ENCODE data around the gene TAF1A. TPM values are rescaled to one million over a fixed set of nuclear protein-coding genes. Genes with fewer than 3 reads are reported as not detected.

TAF1A gene
- total and polyA plus RNA-seq, 2 donors (not counting 1 experiment from before 2014, with no cell fraction given), result 7.2 to 15.2 TPM

DNA sequence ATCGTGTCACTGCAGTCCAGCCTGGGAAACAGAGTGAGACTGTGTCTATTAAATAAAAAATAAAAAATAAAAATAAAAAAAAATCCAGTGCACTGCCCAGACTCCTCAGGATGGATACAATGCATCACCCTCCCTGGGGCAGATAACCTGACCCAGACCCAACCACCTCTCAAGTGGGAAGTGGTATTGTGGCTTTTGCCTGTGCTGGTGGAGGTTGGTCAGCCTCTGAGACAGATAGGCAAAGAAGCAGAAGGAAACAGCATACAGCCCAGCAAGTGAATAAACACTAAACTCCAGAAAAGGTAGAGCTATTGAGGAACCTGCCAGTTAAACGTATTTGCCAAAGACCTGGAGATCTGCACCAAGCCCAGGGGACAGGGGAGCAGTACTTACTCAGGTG is 63.8 kb downstream of the TAF1A start:
- H3K4me1 ChIP-seq (ENCODE audit: control insufficient read depth, extremely low read depth, insufficient read depth, low read length), result no peaks in the 10 kb centered on the region

DNA sequence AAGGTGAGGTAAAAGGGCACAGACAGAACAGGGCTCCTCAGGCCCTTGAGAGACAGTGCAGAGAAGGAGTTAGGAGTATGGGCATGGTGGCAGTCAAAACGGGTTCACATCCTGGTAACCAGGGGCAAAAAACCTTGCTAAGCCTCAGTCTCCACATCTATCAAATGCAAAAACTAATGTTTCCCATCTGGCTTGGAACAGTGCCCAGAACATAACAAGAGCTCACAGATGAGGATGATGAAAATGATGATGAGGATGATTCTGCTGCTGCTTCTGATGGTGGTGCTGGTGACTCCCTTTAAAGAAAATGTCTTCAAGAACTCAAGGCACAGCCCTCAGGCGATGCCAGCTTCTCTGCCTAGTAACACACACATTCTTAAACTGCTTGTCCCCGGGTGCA is 65.9 kb downstream of the TAF1A start:
- no peak overlapping the region for H3K27ac ChIP-seq (ENCODE audit: insufficient read depth, low read length)
- H3K79me2 ChIP-seq (ENCODE audit: control insufficient read depth, insufficient read depth, low read length), result no peaks in the 10 kb centered on the region
- H2AFZ ChIP-seq (ENCODE audit: low read length), result no peak overlapping the region
- H3K36me3 ChIP-seq (ENCODE audit: control insufficient read depth, insufficient read depth, low read length), result no peaks in the 10 kb centered on the region
- no peaks in the 10 kb centered on the region for H3K9me3 ChIP-seq (ENCODE audit: control insufficient read depth, insufficient read depth, low read depth, low read length)
- no peaks in the 10 kb centered on the region for H4K20me1 ChIP-seq (ENCODE audit: control insufficient read depth, extremely low read depth, insufficient read depth, low read length)
- H3K27me3 ChIP-seq (ENCODE audit: control insufficient read depth, insufficient read depth, low read length), result peaks cover 1% of the 10 kb centered on the region
- H3K9ac ChIP-seq (ENCODE audit: insufficient read depth, low read length), result no peak overlapping the region
- H3K4me2 ChIP-seq (ENCODE audit: extremely low read depth, insufficient read depth, low read length), result no peak overlapping the region
- DNase-seq (ENCODE audit: low read depth in 2 of 2), result peak; percentile 8 to 18
- TF ChIP-seq EZH2 (IDR thresholded peaks at IDR 0.05; ENCODE audit: low read length, missing control alignments), result no peak
- TF ChIP-seq, protein P1, sequence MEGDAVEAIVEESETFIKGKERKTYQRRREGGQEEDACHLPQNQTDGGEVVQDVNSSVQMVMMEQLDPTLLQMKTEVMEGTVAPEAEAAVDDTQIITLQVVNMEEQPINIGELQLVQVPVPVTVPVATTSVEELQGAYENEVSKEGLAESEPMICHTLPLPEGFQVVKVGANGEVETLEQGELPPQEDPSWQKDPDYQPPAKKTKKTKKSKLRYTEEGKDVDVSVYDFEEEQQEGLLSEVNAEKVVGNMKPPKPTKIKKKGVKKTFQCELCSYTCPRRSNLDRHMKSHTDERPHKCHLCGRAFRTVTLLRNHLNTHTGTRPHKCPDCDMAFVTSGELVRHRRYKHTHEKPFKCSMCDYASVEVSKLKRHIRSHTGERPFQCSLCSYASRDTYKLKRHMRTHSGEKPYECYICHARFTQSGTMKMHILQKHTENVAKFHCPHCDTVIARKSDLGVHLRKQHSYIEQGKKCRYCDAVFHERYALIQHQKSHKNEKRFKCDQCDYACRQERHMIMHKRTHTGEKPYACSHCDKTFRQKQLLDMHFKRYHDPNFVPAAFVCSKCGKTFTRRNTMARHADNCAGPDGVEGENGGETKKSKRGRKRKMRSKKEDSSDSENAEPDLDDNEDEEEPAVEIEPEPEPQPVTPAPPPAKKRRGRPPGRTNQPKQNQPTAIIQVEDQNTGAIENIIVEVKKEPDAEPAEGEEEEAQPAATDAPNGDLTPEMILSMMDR (conservative IDR thresholded peaks at IDR 0.05 in 1 of 2, IDR thresholded peaks at IDR 0.05 in 1 of 2; ENCODE audit: low read depth in 1 of 2, low read length in 2 of 2), result no peak
- H3K4me3 ChIP-seq (replicated peaks in 1 of 4; ENCODE audit: control extremely low read depth in 1 of 4, insufficient read depth in 1 of 4, low read depth in 3 of 4, low read length in 4 of 4), result no peak overlapping the region
- H3K4me1 ChIP-seq (ENCODE audit: control insufficient read depth, extremely low read depth, insufficient read depth, low read length), result no peaks in the 10 kb centered on the region

More for the DNA sequence above, 63.8 kb downstream of the TAF1A start:
- Histone ChIP-seq H3K4me3 (replicated peaks in 1 of 4; ENCODE audit: control extremely low read depth in 1 of 4, insufficient read depth in 1 of 4, low read depth in 3 of 4, low read length in 4 of 4) (no peak overlapping the region), H3K27ac (ENCODE audit: insufficient read depth, low read length) (no peak overlapping the region), H3K79me2 (ENCODE audit: control insufficient read depth, insufficient read depth, low read length) (no peaks in the 10 kb centered on the region), H2AFZ (ENCODE audit: low read length) (no peak overlapping the region), H3K9me3 (ENCODE audit: control insufficient read depth, insufficient read depth, low read depth, low read length) (no peaks in the 10 kb centered on the region), H4K20me1 (ENCODE audit: control insufficient read depth, extremely low read depth, insufficient read depth, low read length) (no peaks in the 10 kb centered on the region), H3K9ac (ENCODE audit: insufficient read depth, low read length) (no peak overlapping the region), H3K27me3 (ENCODE audit: control insufficient read depth, insufficient read depth, low read length) (peaks cover 3% of the 10 kb centered on the region), H3K36me3 (ENCODE audit: control insufficient read depth, insufficient read depth, low read length) (no peaks in the 10 kb centered on the region), H3K4me2 (ENCODE audit: extremely low read depth, insufficient read depth, low read length) (no peak overlapping the region)
- DNase-seq (ENCODE audit: low read depth in 2 of 2), result no peak
- TF ChIP-seq, protein P1 (conservative IDR thresholded peaks at IDR 0.05 in 1 of 2, IDR thresholded peaks at IDR 0.05 in 1 of 2; ENCODE audit: low read depth in 1 of 2, low read length in 2 of 2), result no peak
- TF ChIP-seq EZH2 (IDR thresholded peaks at IDR 0.05; ENCODE audit: low read length, missing control alignments), result no peak

DNA sequence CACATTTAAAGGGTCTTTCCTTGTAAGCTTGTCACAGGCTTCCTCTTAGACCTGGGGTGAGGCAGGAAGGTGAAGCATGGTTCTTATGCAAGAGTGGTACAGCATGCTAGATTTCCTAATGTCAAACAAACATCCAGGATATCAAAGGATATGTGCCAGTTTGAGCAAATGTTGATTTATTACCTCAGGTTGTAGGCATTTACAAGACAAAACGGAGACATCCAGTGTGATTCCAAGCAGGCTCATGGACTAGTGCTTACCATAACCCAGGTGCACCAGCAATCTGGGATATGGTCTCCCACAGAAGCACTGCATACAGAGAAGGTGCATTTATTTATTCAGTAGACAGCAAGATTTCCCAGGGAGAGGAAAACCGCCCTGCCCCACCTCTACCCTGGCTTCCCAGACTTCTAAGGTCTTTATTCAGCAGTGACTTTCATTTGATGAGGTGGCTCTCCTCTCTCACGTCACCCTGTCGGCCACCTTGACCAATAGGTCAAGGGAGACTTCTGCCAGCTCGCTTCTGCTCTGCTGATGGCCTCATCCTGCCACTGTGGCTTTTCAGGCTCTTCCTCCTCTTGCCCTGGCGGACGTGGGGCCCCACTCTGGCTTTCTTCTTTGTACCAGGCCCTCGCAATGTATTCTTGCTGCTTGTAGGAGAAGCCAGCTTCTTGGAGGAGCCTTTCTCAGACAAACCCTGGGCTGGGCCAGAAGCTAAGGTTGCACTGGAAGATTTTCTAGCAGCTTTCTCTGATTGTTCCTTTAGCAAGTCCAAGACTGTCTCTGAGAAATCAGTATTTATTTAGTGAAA is 67.4 kb downstream of the TAF1A start:
- H3K4me2 ChIP-seq (ENCODE audit: extremely low read depth, insufficient read depth, low read length), result no peak overlapping the region
- H4K20me1 ChIP-seq (ENCODE audit: control insufficient read depth, extremely low read depth, insufficient read depth, low read length), result no peaks in the 10 kb centered on the region
- H3K4me3 ChIP-seq (replicated peaks in 1 of 4; ENCODE audit: control extremely low read depth in 1 of 4, insufficient read depth in 1 of 4, low read depth in 3 of 4, low read length in 4 of 4), result no peak overlapping the region
- H3K9me3 ChIP-seq (ENCODE audit: control insufficient read depth, insufficient read depth, low read depth, low read length), result no peaks in the 10 kb centered on the region
- no peak overlapping the region for H2AFZ ChIP-seq (ENCODE audit: low read length)
- H3K9ac ChIP-seq (ENCODE audit: insufficient read depth, low read length), result no peak overlapping the region
- no peak overlapping the region for H3K27ac ChIP-seq (ENCODE audit: insufficient read depth, low read length)
- DNase-seq (ENCODE audit: low read depth in 2 of 2), result no peak
- no peaks in the 10 kb centered on the region for H3K36me3 ChIP-seq (ENCODE audit: control insufficient read depth, insufficient read depth, low read length)
- TF ChIP-seq EZH2 (IDR thresholded peaks at IDR 0.05; ENCODE audit: low read length, missing control alignments), result no peak
- TF ChIP-seq, protein P1 (conservative IDR thresholded peaks at IDR 0.05 in 1 of 2, IDR thresholded peaks at IDR 0.05 in 1 of 2; ENCODE audit: low read depth in 1 of 2, low read length in 2 of 2), result no peak
- H3K79me2 ChIP-seq (ENCODE audit: control insufficient read depth, insufficient read depth, low read length), result no peaks in the 10 kb centered on the region
- H3K27me3 ChIP-seq (ENCODE audit: control insufficient read depth, insufficient read depth, low read length), result no peaks in the 10 kb centered on the region
- H3K4me1 ChIP-seq (ENCODE audit: control insufficient read depth, extremely low read depth, insufficient read depth, low read length), result no peaks in the 10 kb centered on the region
